Skin of body (tissue), 2 donors: ENCODE results near the gene CD14. TPM values are rescaled to one million over a fixed set of nuclear protein-coding genes. Genes with fewer than 3 reads are reported as not detected.
"Not testable (repeated sequence)": the region's sequence is repeated elsewhere in the genome, so short reads cannot be mapped to it uniquely, and the experiment has no call there.

Experiments used
- DNase-seq: peaks from one replicate; lab custom pipeline; 2025; lab: John Stamatoyannopoulos, UW
- total RNA-seq: library from RNA; depleted of rRNA; stranded (reverse); fragments of >200 nt; gene quantifications from one replicate; pipeline ENCODE4 v1.2.3, GENCODE V29; 2014

CD14 gene
- total RNA-seq, 1 donor from 2014 or later = 52.3 TPM

DNA sequence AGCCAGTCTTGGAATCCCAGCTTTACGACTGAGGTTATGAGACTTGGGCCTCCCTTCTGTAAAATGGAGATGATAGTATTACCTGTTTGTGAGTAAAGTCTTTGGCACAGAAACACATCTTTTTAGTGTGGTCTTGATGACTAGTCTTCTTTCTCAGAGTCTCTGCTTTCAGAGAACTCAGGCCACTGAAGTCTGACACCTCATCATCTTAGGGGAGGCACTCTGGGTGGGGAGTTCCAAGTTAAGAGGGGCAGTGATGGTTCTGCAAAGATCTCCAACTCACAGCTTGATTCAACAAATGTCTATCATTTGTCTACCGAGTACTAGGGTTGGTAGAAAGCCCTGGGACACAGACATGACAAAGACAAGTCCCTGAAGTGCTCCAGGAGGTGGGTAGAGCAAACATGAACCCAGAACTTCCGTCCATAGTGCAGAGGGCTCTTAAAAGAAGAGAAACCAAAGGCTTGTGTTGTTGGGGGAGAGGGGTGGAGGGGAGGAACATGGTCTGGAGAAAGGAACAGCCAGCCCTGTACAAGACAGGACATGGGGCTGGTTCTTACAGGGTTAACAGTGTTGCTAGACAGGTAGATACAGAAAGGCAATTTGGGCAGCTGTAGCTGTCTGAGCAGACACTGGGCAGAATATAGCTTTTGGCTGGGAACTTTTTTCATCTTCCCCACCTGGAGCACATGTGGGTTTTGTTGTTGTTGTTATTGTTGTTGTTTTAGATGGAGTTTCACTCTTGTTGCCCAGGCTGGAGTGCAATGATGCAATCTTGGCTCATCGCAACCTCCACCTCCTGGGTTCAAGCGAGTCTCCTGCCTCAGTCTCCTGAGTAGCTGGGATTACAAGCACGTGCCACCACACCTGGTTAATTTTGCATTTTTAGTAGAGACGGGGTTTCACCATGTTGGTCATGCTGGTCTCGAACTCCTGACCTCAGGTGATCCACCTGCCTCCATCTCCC lies 2.6 kb upstream of the CD14 start:
- no peak for DNase-seq

DNA sequence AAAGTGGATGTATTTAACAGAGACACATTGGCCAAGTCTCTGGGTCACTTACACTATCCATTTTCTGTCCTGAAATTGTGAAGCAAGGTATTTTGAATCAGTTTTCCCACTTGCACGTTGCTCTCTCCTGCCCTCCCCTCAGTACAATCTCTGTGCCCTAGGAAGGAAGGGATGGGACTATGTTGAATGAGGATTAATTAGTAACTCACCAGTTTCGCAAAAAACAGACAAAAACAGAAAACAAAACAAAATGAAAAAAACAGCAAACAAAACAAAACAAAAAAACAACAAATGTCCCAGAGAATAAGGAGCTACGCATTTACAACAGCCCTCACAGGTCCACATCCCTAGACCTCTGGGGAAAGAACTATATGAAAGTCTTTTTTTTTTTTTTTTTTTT lies 1.1 kb upstream of the CD14 start:
- DNase-seq = no peak

DNA sequence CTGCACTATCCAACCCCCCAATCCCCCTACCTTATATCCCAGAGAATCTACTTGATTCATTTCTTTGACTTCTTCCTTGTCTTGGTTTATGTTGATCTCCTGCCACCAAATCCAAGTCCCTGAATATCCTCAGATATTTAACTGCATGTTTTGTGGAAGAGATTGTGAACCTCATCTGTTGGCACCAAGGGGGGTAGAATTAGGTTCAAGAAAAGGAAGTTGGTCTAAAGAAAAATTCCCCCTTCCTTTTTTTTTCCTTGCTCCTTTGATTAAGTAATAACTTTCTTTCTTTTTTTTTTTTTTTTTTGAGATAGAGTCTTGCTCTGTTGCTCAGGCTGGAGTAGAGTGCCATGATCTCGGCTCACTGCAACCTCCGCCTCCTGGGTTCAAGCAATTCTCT lies 526 bp upstream of the CD14 start:
- DNase-seq = no peak

DNA sequence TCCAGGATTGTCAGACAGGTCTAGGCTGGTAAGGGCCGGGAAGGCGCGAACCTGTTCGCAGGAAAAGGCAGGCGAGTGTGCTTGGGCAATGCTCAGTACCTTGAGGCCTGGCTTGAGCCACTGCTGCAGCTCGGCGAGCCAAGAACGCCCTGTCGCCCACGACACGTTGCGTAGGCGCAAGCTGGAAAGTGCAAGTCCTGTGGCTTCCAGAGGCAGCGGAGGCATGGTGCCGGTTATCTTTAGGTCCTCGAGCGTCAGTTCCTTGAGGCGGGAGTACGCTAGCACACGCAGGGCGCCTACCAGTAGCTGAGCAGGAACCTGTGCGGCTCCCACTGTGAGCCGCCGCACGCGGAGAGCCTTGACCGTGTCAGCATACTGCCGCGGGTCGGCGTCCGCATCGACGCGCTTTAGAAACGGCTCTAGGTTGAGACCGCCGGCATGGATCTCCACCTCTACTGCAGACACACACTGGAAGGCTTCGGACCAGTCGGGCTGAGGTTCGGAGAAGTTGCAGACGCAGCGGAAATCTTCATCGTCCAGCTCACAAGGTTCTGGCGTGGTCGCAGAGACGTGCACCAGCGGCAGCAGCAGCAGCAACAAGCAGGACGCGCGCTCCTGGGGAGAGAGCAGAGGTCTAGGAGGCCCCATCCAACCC lies 482 bp downstream of the CD14 start:
- DNase-seq = no peak

DNA sequence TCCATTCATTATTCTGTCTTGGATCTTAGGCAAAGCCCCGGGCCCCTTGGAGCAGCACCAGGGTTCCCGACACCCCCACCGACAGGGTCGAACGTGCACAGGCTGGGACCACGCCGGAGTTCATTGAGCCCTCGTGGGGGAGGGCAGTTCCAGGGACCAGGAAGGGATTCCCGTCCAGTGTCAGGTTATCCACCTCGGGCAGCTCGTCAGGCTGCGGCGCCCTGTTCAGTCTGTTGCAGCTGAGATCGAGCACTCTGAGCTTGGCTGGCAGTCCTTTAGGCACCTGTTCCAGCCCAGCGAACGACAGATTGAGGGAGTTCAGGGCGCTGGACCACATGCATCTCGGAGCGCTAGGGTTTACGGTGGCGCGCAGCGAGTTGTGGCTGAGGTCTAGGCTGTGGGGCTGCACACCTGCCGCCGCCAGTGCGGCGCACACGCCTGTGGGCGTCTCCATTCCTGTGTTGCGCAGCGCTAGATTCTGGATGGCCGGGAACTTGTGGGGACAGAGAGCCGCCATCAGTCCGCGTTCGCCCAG lies 1.1 kb downstream of the CD14 start:
- no peak for DNase-seq

DNA sequence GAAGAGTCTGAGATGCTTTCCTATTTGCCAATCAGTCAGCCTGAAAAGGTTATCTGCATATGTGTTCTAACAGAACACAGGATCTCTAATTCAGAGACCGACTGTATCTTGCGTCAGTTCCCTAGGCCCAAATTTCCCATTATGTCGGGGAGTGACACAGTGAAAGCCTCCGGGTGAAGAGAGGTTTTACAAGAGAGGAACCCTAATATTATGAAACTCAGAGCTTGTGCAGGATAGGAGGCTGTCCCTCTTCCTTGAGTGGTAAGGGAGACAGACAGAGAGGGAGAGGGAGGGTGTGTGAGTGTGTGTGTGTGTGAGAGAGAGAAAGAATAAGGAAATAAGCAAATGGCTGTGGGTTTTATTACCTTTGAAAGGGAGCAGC lies 1.9 kb downstream of the CD14 start:
- no peak for DNase-seq

DNA sequence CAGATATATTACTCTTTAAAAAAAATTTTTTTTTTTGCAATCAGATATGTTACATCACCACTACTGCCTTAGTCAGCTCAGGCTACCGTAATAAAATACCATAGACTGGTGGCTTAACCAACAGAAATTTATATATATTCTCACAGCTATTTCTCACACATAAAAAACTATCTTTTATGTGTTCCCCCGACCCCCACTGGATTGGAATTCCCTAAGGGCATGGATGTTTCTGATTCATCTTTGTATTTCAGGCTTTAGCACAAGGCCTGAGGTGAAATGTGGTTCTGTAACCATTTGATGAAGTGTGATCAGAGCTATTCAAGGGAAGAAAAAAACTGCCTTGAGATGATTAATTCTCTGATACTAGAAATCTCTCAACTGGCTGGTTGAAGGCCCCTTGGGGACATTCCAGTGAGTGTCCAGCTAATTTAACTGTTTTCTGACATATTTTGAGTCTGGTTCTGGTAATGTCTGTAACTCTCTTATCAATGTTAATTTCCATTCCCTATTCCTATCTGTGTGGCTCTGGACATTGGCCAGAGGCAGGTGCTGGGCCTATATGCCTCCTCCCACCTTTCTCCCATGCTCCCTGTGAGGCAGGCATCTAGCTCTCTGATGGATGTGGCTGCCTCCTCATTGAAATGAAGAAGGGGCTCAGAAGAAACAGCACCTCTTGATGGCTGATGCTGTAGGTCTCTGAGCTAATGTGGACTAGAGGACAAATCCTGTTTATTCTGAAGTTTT lies 2.5 kb downstream of the CD14 start:
- DNase-seq = no peak

DNA sequence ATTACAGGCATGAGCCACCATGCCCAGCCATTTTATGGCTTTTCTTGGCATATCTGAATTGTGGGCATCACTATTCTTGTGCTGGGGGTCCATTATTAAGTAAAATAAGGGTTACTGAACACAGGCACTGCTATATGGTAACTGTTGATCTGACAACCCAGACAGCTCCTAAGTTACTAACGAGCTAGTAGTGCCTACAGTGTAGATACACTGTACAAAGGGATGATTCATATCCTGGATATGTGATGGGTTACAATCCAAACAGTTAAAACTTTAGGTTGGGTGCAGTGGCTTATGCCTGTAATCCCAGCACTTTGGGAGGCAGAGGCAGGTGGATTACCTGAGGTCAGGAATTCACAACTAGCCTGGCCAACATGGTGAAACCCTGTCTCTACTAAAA lies 4.3 kb downstream of the CD14 start:
- DNase-seq = no peak

DNA sequence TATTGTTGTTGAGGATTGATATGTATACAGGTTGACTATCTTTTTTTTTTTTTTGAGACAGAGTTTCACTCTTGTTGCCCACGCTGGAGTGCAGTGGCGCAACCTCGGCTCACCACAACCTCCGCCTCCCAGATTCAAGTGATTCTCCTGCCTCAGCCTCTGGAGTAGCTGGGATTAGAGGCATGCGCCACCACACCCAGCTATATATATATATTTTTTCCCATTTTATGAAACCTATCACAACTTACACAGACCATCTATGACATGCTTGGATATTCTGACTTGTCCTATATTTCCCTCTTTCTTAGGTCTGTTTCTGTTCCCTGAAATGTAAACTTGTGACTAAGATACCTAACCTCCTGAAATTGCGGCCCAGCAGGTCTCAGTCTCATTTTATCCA lies 5.0 kb downstream of the CD14 start:
- DNase-seq = no peak

DNA sequence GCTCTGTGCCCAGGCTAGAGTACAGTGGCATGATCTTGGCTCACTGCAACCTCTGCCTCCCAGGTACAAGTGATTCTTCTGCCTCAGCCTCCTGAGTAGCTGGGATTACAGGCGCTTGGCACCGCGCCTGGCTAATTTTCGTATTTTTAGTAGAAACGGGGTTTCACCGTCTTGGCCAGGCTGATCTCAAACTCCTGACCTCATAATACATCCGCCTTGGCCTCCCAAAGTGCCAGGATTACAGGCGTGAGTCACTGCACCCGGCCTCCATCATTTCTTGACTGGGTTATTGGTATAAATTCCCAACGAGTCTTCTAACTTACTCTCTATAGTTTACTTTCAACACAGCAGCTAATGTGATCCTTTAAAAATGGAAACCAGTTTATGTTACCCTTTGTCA lies 8.1 kb downstream of the CD14 start:
- DNase-seq = not testable (repeated sequence)

DNA sequence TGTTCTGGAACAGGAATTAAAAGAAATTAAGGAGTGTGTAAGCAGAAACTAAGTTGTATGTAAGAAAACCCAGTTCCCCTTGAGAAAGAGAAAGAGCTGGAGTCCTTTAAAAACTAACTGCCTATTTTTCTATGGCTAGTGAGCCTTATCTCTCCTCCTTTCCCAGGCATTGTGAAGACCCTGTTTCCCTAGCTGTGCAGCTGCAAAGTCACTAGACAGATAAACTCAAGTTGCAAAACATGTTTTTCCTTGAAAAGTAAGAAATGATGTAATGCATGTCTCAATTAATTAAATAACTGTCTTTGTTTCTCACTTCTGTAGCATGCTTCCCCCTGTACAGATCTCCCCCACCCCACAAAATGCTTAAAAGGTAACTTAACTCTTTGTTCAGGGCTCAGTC lies 9.9 kb downstream of the CD14 start:
- not testable (repeated sequence) for DNase-seq

DNA sequence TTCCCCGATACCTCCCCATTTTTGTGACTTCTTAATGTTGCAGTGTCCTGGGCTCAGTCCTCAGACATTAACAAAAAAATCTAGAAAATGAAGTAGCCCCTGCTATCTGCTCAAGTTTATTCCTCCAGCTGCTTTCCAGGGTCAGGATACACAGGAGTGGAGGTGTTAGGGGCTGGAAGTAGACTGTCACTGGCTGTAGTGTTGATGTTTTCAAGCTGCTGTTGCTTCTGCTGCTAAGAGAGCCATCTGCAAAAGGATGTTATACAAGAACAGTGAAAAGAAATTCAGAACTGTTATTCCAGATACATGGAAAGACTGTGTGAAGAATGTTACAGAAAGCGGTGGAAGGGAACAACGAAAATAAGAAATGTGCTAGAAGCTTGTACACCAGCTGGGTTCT lies 10.7 kb downstream of the CD14 start:
- no peak for DNase-seq

DNA sequence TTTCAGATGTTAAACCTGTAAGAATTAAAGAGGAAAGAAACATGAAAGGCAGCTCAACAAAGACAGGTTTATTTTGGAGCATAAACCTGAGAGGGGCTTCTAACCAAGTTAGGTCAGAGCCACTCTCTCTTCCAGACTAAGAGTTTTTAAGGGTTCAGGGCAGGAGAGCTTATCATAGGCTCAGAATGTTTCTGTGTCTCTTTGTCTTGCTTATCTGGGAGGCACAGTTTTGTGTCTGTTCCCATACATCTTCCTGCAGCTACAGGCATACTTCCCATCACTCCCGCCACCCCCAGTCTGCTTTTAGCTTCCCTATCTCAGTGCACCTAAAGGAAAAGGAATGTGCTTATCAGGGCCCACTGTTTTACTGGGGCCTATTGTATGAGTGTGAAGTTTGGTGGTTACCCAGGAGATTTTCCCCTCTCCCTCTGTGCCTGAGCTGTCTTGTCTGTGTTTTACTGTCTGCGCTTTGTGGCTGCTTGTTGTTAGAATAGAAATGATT lies 21.9 kb downstream of the CD14 start:
- DNase-seq = no peak

DNA sequence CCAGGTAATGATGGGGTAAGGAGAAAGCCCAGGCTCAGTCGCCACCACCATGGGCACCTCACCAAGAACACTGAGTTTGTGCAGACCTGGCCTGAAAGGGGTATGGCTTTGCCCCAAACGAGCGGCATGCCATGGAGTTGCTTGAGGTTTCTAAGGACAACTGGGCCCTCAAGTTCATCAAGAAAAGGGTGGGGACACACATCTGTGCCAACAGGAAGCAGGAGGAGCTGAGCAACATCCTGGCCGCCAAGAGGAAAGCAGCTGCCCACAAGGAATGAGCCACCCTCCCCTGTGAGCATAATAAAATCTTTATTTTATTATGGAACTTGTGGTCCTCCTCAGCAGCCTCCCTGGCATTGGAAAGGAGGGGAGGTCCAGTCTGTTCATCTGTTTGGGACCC lies 23.8 kb downstream of the CD14 start:
- DNase-seq = no peak

DNA sequence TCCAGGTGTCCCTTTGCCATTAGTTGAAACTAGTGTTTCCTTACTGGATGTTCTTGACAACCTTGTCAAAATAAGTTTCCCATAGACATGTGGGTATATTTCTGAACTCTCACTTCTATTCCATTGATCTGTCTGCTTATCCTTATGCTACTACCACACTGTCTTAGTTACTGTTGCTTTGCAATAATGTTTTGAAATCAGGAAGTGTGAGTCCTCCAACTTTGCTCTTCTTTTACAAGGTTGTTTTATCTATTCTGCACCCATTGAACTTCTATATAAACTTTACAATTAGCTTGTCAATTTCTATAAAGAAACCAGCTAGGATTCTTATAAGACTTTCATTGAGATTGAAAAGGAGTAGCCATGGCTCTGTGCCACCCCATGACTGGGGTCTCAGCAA lies 24.3 kb downstream of the CD14 start:
- no peak for DNase-seq

DNA sequence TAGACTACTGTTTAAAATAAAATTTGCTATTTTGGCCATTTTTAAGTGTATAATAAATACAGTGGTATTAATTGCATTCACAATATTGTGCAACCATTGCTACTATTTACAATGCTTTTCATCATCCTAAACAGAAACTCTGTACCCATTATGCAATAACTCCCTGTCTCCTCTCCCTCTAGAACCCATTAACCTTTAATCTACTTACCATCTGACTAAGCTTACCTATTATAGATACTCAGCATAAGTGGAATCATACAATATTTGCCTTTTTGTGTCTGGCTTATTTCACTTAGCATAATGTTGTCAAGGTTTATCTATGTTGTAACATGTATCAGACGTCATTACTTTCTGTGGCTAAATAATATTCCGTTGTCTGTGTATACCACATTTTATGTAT lies 25.9 kb downstream of the CD14 start:
- DNase-seq = no peak

DNA sequence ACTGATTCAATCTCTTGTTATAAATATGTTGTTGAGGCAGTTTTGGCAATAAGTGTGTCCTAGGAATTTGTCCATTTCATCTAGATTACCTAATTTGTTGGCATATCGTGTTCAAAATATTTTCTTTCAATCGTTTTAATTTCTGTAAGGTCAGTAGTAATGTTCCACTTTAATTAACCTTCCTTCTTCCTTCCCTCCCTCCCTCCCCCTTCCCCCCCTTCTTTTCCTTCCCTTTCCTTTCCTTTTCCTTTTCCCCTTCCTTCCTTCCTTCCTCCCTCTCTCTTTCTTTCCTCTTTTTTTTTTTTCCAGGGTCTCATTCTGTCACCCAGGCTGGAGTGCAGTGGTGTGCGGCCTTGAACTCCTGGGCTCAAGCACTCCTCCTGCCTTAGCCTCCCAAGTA lies 27.1 kb downstream of the CD14 start:
- no peak for DNase-seq

DNA sequence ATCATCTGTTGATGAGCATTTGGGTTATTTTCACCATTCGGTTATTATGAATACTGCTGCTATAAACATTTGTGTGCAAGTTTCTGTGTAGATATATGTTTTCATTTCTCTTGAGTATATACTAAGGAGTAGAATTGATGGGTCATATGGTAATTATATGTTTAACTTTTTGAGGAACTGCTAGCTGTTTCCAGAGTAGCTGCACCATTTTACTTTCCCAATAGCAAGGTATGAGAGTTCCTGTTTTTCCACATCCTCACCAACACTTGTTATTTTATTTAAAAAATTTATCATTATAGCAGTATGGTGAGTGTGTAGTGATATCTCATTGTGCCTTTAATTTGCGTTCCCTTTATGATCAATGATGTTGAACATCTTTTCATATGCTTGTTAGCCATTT lies 29.2 kb downstream of the CD14 start:
- no peak for DNase-seq

DNA sequence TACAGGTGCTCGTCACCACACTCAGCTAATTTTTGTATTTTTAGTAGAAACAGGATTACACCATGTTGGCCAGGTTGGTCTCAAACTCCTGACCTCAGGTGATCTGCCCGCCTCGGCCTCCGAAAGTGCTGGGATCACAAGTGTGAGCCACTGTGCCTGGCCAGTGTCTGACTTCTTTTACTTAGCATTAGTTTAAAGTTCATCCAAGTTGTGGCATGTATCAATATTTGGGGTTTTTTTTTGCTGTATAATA lies 29.6 kb downstream of the CD14 start:
- DNase-seq = not testable (repeated sequence)

DNA sequence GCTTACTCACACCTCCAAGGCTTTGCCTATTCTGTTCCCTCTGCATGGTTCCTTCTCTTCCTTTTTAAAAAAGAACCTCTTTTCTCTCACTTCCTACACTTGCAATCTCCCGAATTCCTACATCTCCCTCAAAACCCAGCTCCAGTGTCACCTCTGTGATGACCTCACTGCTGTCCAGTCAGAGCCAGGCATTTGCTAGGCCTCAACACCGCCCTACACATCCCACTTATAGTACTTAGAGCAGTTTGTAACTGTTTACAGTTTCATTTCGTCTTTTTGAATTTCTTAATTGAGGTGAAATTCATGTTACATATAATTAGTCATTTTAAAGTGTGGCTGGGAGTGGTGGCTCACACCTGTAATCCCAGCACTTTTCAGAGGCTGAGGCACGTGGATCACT lies 30.8 kb downstream of the CD14 start:
- no peak for DNase-seq

DNA sequence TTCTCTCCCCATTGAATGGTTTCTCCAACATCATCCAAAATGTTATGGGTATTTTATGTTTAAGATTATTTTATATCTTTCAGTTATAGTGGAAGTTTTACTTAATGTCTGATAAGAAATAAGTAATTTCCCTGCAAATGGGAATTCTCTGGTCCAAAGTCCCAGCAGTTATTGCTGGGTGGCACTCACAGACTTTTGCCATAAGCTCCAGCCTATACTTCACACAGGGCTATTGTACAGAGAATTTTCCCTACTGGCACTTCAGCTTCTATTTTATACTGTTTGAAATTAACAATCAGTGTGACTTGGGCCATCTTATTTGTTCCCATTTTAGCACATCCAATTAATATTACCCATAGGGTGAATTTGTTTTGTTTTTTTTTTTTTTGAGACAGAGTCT lies 32.9 kb downstream of the CD14 start:
- DNase-seq = no peak

DNA sequence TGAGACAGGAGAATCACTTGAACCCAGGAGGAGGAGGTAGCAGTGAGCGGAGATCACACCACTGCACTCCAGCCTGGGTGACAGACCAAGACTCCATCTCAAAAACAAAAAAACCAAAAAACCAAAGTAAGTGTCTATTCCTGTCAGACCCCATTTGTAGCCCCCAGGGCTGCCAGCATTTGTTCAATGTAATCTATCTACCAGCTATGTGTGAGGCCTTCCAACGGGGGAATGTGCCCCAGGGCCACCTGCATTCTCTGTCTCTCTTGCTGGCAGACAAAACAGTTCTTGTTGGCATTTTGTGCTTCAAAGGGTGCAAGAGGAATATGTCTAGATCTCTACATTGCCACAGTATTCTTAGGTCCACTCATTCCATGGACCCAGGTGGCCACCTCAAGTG lies 34.1 kb downstream of the CD14 start:
- no peak for DNase-seq
